Ovary (tissue), 3 donors: Measurements from ENCODE around the gene LGR4.

Experiments used
- EP300 ChIP-seq: sonication (generic); formaldehyde crosslinking; IDR thresholded peaks from one replicate; pipeline ENCODE4 v1.6.1; 2017; ENCODE audit warnings: antibody characterized with exemption
- TF ChIP-seq, protein P1 (sequence below), 3 donors: fragments of 450-650 bp in 2 of 3; fragments of 200-600 bp in 1 of 3; IDR thresholded peaks; one replicate each; pipeline versions ENCODE4 v1.5.1 to v1.8.0; 2016 to 2022; ENCODE audit warnings: antibody characterized with exemption in 3 of 3, mild to moderate bottlenecking in 1 of 3
- donor health status: DM: no; HTN: no; CAD: no.

DNA sequence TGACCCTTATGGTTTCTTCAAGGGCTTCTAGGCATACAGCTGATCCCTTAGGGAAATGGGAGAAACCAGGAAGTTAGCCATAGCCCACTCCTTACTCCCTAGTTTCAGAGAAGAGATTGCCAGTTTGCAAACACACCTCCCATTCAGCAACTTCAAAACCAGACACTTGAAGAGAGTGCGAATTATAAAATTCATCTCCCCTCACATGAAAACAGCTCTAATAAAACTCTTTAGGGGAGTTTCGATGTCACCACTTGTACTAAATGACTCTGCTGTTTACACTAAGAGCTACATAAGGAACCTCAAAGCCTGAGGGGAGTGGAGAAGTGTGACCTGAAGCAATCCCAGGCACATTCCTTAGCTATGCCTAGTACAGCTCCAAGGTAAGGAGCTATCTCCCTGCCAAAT, 8.3 kb downstream of the LGR4 start:
- TF ChIP-seq, protein P1, sequence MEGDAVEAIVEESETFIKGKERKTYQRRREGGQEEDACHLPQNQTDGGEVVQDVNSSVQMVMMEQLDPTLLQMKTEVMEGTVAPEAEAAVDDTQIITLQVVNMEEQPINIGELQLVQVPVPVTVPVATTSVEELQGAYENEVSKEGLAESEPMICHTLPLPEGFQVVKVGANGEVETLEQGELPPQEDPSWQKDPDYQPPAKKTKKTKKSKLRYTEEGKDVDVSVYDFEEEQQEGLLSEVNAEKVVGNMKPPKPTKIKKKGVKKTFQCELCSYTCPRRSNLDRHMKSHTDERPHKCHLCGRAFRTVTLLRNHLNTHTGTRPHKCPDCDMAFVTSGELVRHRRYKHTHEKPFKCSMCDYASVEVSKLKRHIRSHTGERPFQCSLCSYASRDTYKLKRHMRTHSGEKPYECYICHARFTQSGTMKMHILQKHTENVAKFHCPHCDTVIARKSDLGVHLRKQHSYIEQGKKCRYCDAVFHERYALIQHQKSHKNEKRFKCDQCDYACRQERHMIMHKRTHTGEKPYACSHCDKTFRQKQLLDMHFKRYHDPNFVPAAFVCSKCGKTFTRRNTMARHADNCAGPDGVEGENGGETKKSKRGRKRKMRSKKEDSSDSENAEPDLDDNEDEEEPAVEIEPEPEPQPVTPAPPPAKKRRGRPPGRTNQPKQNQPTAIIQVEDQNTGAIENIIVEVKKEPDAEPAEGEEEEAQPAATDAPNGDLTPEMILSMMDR (IDR thresholded peaks at IDR 0.05), result no peak
- no peak for TF ChIP-seq EP300
